Uterus (tissue), 2 donors: Measurements from ENCODE around the gene TMEM132C.

Source experiments
- POLR2A ChIP-seq, 2 donors: fragments of 450-650 bp; IDR thresholded peaks; one replicate each; pipeline ENCODE4 v1.6.1; 2016; ENCODE audit warnings: antibody characterized with exemption in 2 of 2, mild to moderate bottlenecking in 1 of 2, moderate library complexity in 1 of 2
- TF ChIP-seq, protein P1 (sequence below), 4 experiments: fragments of 200-600 bp in 2 of 4; fragments of 450-650 bp in 2 of 4; sonication (generic) in 2 of 4; IDR thresholded peaks; one replicate each; pipeline ENCODE4 v1.5.1; 2016 to 2019; ENCODE audit warnings: antibody characterized with exemption in 4 of 4, mild to moderate bottlenecking in 2 of 4, moderate library complexity in 1 of 4

DNA sequence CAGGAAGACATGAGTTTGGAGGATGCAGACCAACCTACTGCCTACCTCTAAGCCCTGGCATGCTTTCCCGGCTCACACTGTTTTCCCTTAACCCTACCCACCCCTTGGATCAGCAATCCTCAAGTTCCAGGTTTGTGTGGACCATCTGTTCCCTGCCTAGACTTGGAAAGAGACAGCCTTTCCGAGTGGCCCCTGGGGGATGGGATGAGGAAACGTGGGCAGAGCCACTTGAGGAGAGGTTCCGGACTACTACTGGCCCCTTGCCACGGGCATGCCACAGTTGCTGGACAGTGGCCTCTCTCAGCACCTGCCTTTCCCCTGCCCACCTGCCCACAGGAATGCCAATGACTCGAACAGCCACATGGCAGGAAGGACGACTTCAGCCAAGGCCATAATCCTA lies 420.9 kb downstream of the TMEM132C start:
- TF ChIP-seq, protein P1, sequence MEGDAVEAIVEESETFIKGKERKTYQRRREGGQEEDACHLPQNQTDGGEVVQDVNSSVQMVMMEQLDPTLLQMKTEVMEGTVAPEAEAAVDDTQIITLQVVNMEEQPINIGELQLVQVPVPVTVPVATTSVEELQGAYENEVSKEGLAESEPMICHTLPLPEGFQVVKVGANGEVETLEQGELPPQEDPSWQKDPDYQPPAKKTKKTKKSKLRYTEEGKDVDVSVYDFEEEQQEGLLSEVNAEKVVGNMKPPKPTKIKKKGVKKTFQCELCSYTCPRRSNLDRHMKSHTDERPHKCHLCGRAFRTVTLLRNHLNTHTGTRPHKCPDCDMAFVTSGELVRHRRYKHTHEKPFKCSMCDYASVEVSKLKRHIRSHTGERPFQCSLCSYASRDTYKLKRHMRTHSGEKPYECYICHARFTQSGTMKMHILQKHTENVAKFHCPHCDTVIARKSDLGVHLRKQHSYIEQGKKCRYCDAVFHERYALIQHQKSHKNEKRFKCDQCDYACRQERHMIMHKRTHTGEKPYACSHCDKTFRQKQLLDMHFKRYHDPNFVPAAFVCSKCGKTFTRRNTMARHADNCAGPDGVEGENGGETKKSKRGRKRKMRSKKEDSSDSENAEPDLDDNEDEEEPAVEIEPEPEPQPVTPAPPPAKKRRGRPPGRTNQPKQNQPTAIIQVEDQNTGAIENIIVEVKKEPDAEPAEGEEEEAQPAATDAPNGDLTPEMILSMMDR (IDR thresholded peaks at IDR 0.05): no peak
- TF ChIP-seq POLR2A (IDR thresholded peaks at IDR 0.05): no peak
